ENCODE data around the gene XRN2. TPM values are rescaled to one million over a fixed set of nuclear protein-coding genes. Genes with fewer than 3 reads are reported as not detected.

Gene XRN2
- total and polyA plus RNA-seq, 7 experiments from 2014 or later, result 51.7 to 83.2 (median 61.7) TPM

DNA sequence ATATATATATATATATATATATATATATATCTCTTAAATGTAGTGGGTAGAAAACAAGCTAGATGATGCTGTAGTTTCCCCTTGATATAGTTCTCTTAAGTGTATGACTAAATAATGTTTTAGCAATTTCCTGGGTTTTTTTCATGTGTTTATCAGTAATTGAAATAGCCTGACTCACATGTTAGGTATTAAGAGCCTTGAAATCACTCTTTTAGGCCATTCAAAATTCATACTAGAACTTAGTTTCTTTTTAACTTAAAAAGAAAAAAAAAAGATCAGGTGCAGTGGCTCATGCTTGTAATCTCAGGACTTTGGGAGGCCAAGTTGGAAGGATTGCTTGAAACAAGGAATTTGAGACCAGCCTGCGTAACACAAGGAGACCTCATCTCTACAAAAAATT is 50.1 kb downstream of the XRN2 start:
- Histone ChIP-seq H3K27me3 (ENCODE audit: control insufficient read depth in 2 of 2, insufficient read depth in 2 of 2, low read length in 2 of 2) (no peaks in the 10 kb centered on the region), H3K4me1 (ENCODE audit: control insufficient read depth in 2 of 2, insufficient read depth in 2 of 2, low read length in 2 of 2) (no peaks in the 10 kb centered on the region), H3K27ac (ENCODE audit: low read depth, low read length) (no peak overlapping the region), H3K36me3 (ENCODE audit: control insufficient read depth in 2 of 3, insufficient read depth in 3 of 3, low read length in 3 of 3) (peaks cover 9 to 41% (median 15%) of the 10 kb centered on the region in 3 experiments), H3K4me3 (ENCODE audit: low read length) (no peak overlapping the region), H3K9me3 (ENCODE audit: control insufficient read depth in 2 of 3, low read length in 3 of 3) (no peaks in the 10 kb centered on the region)
- POLR2A ChIA-PET, result interaction anchor here (0.6 to 1.0 kb wide), 2 partner anchors 12 to 18 kb away, joined by 3 read pairs; no protein-coding TSS in a partner anchor
- Mint-ChIP-seq H3K9me3 (no peaks in the 10 kb centered on the region), H3K27ac (no peak overlapping the region), H3K4me3 (no peak overlapping the region), H3K36me3 (peaks cover 4 to 26% (median 15%) of the 10 kb centered on the region in 5 donors), H3K27me3 (no peaks in the 10 kb centered on the region), H3K4me1 (no peaks in the 10 kb centered on the region)
- DNase-seq (no peak), ATAC-seq (no peak)
- intact Hi-C loops (cut with micrococcal nuclease), result loop anchor here in 1 of 2 donors (5.0 kb wide), 1 partner anchor 116 kb away; no protein-coding TSS in a partner anchor
- CTCF ChIA-PET, result no interaction called here

GRCh38 chr20:21355981-21356380 is 52.9 kb downstream of the XRN2 start:
- H3K4me3 Mint-ChIP-seq, result no peak overlapping the region
- Histone ChIP-seq H3K36me3 (ENCODE audit: control insufficient read depth in 2 of 3, insufficient read depth in 3 of 3, low read length in 3 of 3) (peaks cover 7 to 47% (median 20%) of the 10 kb centered on the region in 3 experiments), H3K27me3 (ENCODE audit: control insufficient read depth in 2 of 2, insufficient read depth in 2 of 2, low read length in 2 of 2) (no peaks in the 10 kb centered on the region), H3K9me3 (ENCODE audit: control insufficient read depth in 2 of 3, low read length in 3 of 3) (no peaks in the 10 kb centered on the region), H3K4me3 (ENCODE audit: low read length) (no peak overlapping the region), H3K4me1 (ENCODE audit: control insufficient read depth in 2 of 2, insufficient read depth in 2 of 2, low read length in 2 of 2) (no peaks in the 10 kb centered on the region), H3K27ac (ENCODE audit: low read depth, low read length) (no peak overlapping the region)
- ATAC-seq, result no peak
- H3K27me3 Mint-ChIP-seq, result no peaks in the 10 kb centered on the region
- no peaks in the 10 kb centered on the region for H3K9me3 Mint-ChIP-seq
- H3K27ac Mint-ChIP-seq, result no peak overlapping the region
- no peak for DNase-seq
- intact Hi-C loops (cut with micrococcal nuclease), result loop anchor here in 1 of 2 donors (5.0 kb wide), 1 partner anchor 54 kb away; the partner anchor contains the start of gene XRN2
- POLR2A ChIA-PET, result interaction anchor here (1.2 kb wide), 1 partner anchor 54 kb away, joined by 3 read pairs; no protein-coding TSS in a partner anchor
- H3K36me3 Mint-ChIP-seq, result peaks cover 13 to 34% (median 19%) of the 10 kb centered on the region in 5 donors
- H3K4me1 Mint-ChIP-seq, result peaks cover 0 to 10% (median 6%) of the 10 kb centered on the region in 7 donors
- CTCF ChIA-PET, result no interaction called here

- POLR2A ChIA-PET, result interaction anchor here (1.2 kb wide), 1 partner anchor 54 kb away, joined by 3 read pairs; no protein-coding TSS in a partner anchor
Observed at GRCh38 chr20:21356386-21356785, 53.3 kb downstream of the XRN2 start.

GRCh38 chr20:21357844-21358243 is 54.7 kb downstream of the XRN2 start:
- Histone ChIP-seq H3K4me3 (ENCODE audit: low read length) (no peak overlapping the region), H3K27me3 (ENCODE audit: control insufficient read depth in 2 of 2, insufficient read depth in 2 of 2, low read length in 2 of 2) (no peaks in the 10 kb centered on the region), H3K36me3 (ENCODE audit: control insufficient read depth in 2 of 3, insufficient read depth in 3 of 3, low read length in 3 of 3) (peaks cover 12 to 55% (median 20%) of the 10 kb centered on the region in 3 experiments), H3K27ac (ENCODE audit: low read depth, low read length) (no peak overlapping the region), H3K4me1 (ENCODE audit: control insufficient read depth in 2 of 2, insufficient read depth in 2 of 2, low read length in 2 of 2) (no peaks in the 10 kb centered on the region), H3K9me3 (ENCODE audit: control insufficient read depth in 2 of 3, low read length in 3 of 3) (no peaks in the 10 kb centered on the region)
- Mint-ChIP-seq H3K36me3 (peaks cover 21 to 49% (median 27%) of the 10 kb centered on the region in 5 donors), H3K9me3 (no peaks in the 10 kb centered on the region), H3K4me1 (peaks cover 0 to 17% (median 6%) of the 10 kb centered on the region in 7 donors), H3K4me3 (no peak overlapping the region), H3K27me3 (no peaks in the 10 kb centered on the region), H3K27ac (no peak overlapping the region)
- intact Hi-C loops (cut with micrococcal nuclease), result loop anchor here in 1 of 2 donors (5.0 kb wide), 1 partner anchor 56 kb away; the partner anchor contains the start of gene XRN2
- POLR2A ChIA-PET, result no interaction called here
- CTCF ChIA-PET, result no interaction called here
- ATAC-seq (no peak), DNase-seq (no peak)

More at GRCh38 chr20:21356386-21356785, 53.3 kb downstream of the XRN2 start:
- Histone ChIP-seq H3K4me3 (ENCODE audit: low read length) (no peak overlapping the region), H3K36me3 (ENCODE audit: control insufficient read depth in 2 of 3, insufficient read depth in 3 of 3, low read length in 3 of 3) (peaks cover 7 to 47% (median 20%) of the 10 kb centered on the region in 3 experiments), H3K4me1 (ENCODE audit: control insufficient read depth in 2 of 2, insufficient read depth in 2 of 2, low read length in 2 of 2) (no peaks in the 10 kb centered on the region), H3K27ac (ENCODE audit: low read depth, low read length) (no peak overlapping the region), H3K27me3 (ENCODE audit: control insufficient read depth in 2 of 2, insufficient read depth in 2 of 2, low read length in 2 of 2) (no peaks in the 10 kb centered on the region), H3K9me3 (ENCODE audit: control insufficient read depth in 2 of 3, low read length in 3 of 3) (no peaks in the 10 kb centered on the region)
- peaks cover 15 to 36% (median 19%) of the 10 kb centered on the region in 5 donors for H3K36me3 Mint-ChIP-seq
- CTCF ChIA-PET, result no interaction called here
- no peak for DNase-seq
- intact Hi-C loops (cut with micrococcal nuclease), result loop anchor here in 1 of 2 donors (5.0 kb wide), 1 partner anchor 54 kb away; the partner anchor contains the start of gene XRN2
- H3K27ac Mint-ChIP-seq, result no peak overlapping the region
- H3K27me3 Mint-ChIP-seq, result no peaks in the 10 kb centered on the region
- no peak for ATAC-seq
- no peak overlapping the region for H3K4me3 Mint-ChIP-seq
- H3K4me1 Mint-ChIP-seq, result peaks cover 0 to 14% (median 6%) of the 10 kb centered on the region in 7 donors
- no peaks in the 10 kb centered on the region for H3K9me3 Mint-ChIP-seq

- Mint-ChIP-seq H3K4me3 (no peak overlapping the region), H3K4me1 (peaks cover 0 to 17% (median 6%) of the 10 kb centered on the region in 7 donors), H3K27ac (no peak overlapping the region), H3K27me3 (no peaks in the 10 kb centered on the region), H3K36me3 (peaks cover 26 to 56% (median 34%) of the 10 kb centered on the region in 5 donors), H3K9me3 (no peaks in the 10 kb centered on the region)
- H3K4me1 ChIP-seq (ENCODE audit: control insufficient read depth in 2 of 2, insufficient read depth in 2 of 2, low read length in 2 of 2), result no peaks in the 10 kb centered on the region
- ATAC-seq (no peak), DNase-seq (no peak)
- H3K27ac ChIP-seq (ENCODE audit: low read depth, low read length), result no peak overlapping the region
- peaks cover 14 to 61% (median 20%) of the 10 kb centered on the region in 3 experiments for H3K36me3 ChIP-seq (ENCODE audit: control insufficient read depth in 2 of 3, insufficient read depth in 3 of 3, low read length in 3 of 3)
- no peaks in the 10 kb centered on the region for H3K27me3 ChIP-seq (ENCODE audit: control insufficient read depth in 2 of 2, insufficient read depth in 2 of 2, low read length in 2 of 2)
- intact Hi-C loops (cut with micrococcal nuclease), result loop anchor here in 1 of 2 donors (5.0 kb wide), 1 partner anchor 56 kb away; the partner anchor contains the start of gene XRN2
- ChIA-PET CTCF (no interaction called here), POLR2A (no interaction called here)
- H3K9me3 ChIP-seq (ENCODE audit: control insufficient read depth in 2 of 3, low read length in 3 of 3), result no peaks in the 10 kb centered on the region
- no peak overlapping the region for H3K4me3 ChIP-seq (ENCODE audit: low read length)
Observed at GRCh38 chr20:21358737-21359136, 55.6 kb downstream of the XRN2 start.

- no peak overlapping the region for H3K27ac Mint-ChIP-seq
- ChIA-PET CTCF (no interaction called here), POLR2A (no interaction called here)
- H3K36me3 Mint-ChIP-seq, result peaks cover 27 to 48% (median 34%) of the 10 kb centered on the region in 5 donors
- intact Hi-C loops (cut with micrococcal nuclease), result no loop called here
- H3K27ac ChIP-seq (ENCODE audit: low read depth, low read length), result no peak overlapping the region
- peaks cover 0 to 17% (median 6%) of the 10 kb centered on the region in 7 donors for H3K4me1 Mint-ChIP-seq
- no peaks in the 10 kb centered on the region for H3K9me3 Mint-ChIP-seq
- H3K27me3 Mint-ChIP-seq, result no peaks in the 10 kb centered on the region
- no peak for DNase-seq
- no peak for ATAC-seq
- no peak overlapping the region for H3K4me3 ChIP-seq (ENCODE audit: low read length)
- H3K36me3 ChIP-seq (ENCODE audit: control insufficient read depth in 2 of 3, insufficient read depth in 3 of 3, low read length in 3 of 3), result peaks cover 11 to 64% (median 14%) of the 10 kb centered on the region in 3 experiments
- no peaks in the 10 kb centered on the region for H3K27me3 ChIP-seq (ENCODE audit: control insufficient read depth in 2 of 2, insufficient read depth in 2 of 2, low read length in 2 of 2)
- H3K9me3 ChIP-seq (ENCODE audit: control insufficient read depth in 2 of 3, low read length in 3 of 3), result no peaks in the 10 kb centered on the region
- H3K4me1 ChIP-seq (ENCODE audit: control insufficient read depth in 2 of 2, insufficient read depth in 2 of 2, low read length in 2 of 2), result no peaks in the 10 kb centered on the region
- no peak overlapping the region for H3K4me3 Mint-ChIP-seq
Observed at GRCh38 chr20:21360705-21361104, 57.6 kb downstream of the XRN2 start.
